Parathyroid adenoma (tissue), 2 donors: ENCODE measurements around the gene ATP6V0E2.

Experiments
- H2AFZ ChIP-seq: fragments of 300-600 bp; sonication (generic); one replicate; pipeline ENCODE4 v1.7.0; 2017; ENCODE audit warnings: antibody characterized with exemption, mild to moderate bottlenecking
- H3K27ac ChIP-seq: fragments of 300-600 bp; sonication (generic); one replicate; pipeline ENCODE4 v1.7.0; 2017
- H3K27me3 ChIP-seq: fragments of 300-600 bp; sonication (generic); one replicate; pipeline ENCODE4 v1.7.0; 2017; ENCODE audit warnings: low read length; ENCODE audit not compliant: control insufficient read depth, insufficient read depth
- H3K36me3 ChIP-seq: fragments of 300-600 bp; sonication (generic); one replicate; pipeline ENCODE4 v1.7.0; 2017; ENCODE audit warnings: low read length; ENCODE audit not compliant: control insufficient read depth, insufficient read depth
- H3K4me1 ChIP-seq: fragments of 300-600 bp; sonication (generic); one replicate; pipeline ENCODE4 v1.7.0; 2017; ENCODE audit warnings: control low read depth
- H3K4me2 ChIP-seq: fragments of 300-600 bp; sonication (generic); one replicate; pipeline ENCODE4 v1.7.0; 2017; ENCODE audit warnings: low read length
- H3K4me3 ChIP-seq: fragments of 300-600 bp; sonication (generic); one replicate; pipeline ENCODE4 v1.7.0; 2017; ENCODE audit warnings: low read depth, low read length
- H3K79me2 ChIP-seq: fragments of 300-600 bp; sonication (generic); one replicate; pipeline ENCODE4 v1.7.0; 2017; ENCODE audit warnings: control low read depth
- H3K9ac ChIP-seq: fragments of 300-600 bp; sonication (generic); one replicate; pipeline ENCODE4 v1.7.0; 2017; ENCODE audit warnings: mild to moderate bottlenecking
- H3K9me3 ChIP-seq: fragments of 300-600 bp; sonication (generic); one replicate; pipeline ENCODE4 v1.7.0; 2017; ENCODE audit warnings: low read length; ENCODE audit not compliant: control insufficient read depth
- CTCF ChIP-seq: fragments of 300-600 bp; sonication (generic); IDR thresholded peaks from one replicate; pipeline ENCODE4 v1.7.0; 2017; ENCODE audit warnings: antibody characterized with exemption, mild to moderate bottlenecking
- donor health status: primary hyperparathyroidism.

The ATP6V0E2 gene

GRCh38 chr7:149851449-149851848 lies 22.3 kb upstream of the ATP6V0E2 start:
- no peak overlapping the region for H2AFZ ChIP-seq
- no peak for TF ChIP-seq CTCF
- H3K79me2 ChIP-seq, result peaks cover 4% of the 10 kb centered on the region
- H3K4me3 ChIP-seq, result no peak overlapping the region
- H3K4me2 ChIP-seq, result no peak overlapping the region
- no peaks in the 10 kb centered on the region for H3K9me3 ChIP-seq
- no peak overlapping the region for H3K9ac ChIP-seq
- no peaks in the 10 kb centered on the region for H3K36me3 ChIP-seq
- H3K27me3 ChIP-seq, result no peaks in the 10 kb centered on the region
- peaks cover 9% of the 10 kb centered on the region for H3K4me1 ChIP-seq
- no peak overlapping the region for H3K27ac ChIP-seq

GRCh38 chr7:149853157-149853556 lies 20.6 kb upstream of the ATP6V0E2 start:
- Histone ChIP-seq H3K4me2 (no peak overlapping the region), H3K36me3 (no peaks in the 10 kb centered on the region), H3K4me3 (no peak overlapping the region), H2AFZ (no peak overlapping the region), H3K27me3 (no peaks in the 10 kb centered on the region), H3K27ac (no peak overlapping the region), H3K9ac (no peak overlapping the region), H3K4me1 (peaks cover 9% of the 10 kb centered on the region), H3K79me2 (no peaks in the 10 kb centered on the region), H3K9me3 (no peaks in the 10 kb centered on the region)
- TF ChIP-seq CTCF, result no peak

- no peak overlapping the region for H3K27ac ChIP-seq
- H3K4me3 ChIP-seq, result no peak overlapping the region
- no peaks in the 10 kb centered on the region for H3K27me3 ChIP-seq
- no peak overlapping the region for H3K9ac ChIP-seq
- no peak overlapping the region for H3K4me2 ChIP-seq
- H3K36me3 ChIP-seq, result no peaks in the 10 kb centered on the region
- no peak for TF ChIP-seq CTCF
- no peak overlapping the region for H2AFZ ChIP-seq
- H3K79me2 ChIP-seq, result no peaks in the 10 kb centered on the region
- H3K9me3 ChIP-seq, result no peaks in the 10 kb centered on the region
- peaks cover 9% of the 10 kb centered on the region for H3K4me1 ChIP-seq
Measured at GRCh38 chr7:149854611-149855360, 19.0 kb upstream of the ATP6V0E2 start.

GRCh38 chr7:149855361-149856305 lies 18.1 kb upstream of the ATP6V0E2 start:
- no peak overlapping the region for H3K27ac ChIP-seq
- H3K9me3 ChIP-seq, result no peaks in the 10 kb centered on the region
- H3K79me2 ChIP-seq, result no peaks in the 10 kb centered on the region
- no peak for TF ChIP-seq CTCF
- no peak overlapping the region for H3K4me3 ChIP-seq
- peaks cover 9% of the 10 kb centered on the region for H3K4me1 ChIP-seq
- no peak overlapping the region for H3K4me2 ChIP-seq
- H3K27me3 ChIP-seq, result no peaks in the 10 kb centered on the region
- no peak overlapping the region for H2AFZ ChIP-seq
- no peaks in the 10 kb centered on the region for H3K36me3 ChIP-seq
- no peak overlapping the region for H3K9ac ChIP-seq
